HL-60 (cell line): Measurements from ENCODE around the gene CTIF.

Experiments
- DNase-seq, 2 experiments: peaks; one replicate each; pipeline ENCODE4 v3.0.0-alpha.2; 2010 to 2020; ENCODE audit warnings: low read depth in 1 of 2, low spot score in 1 of 2
- H3K27ac ChIP-seq: fragments of 250-450 bp; sonication (Bioruptor Pico); replicated peaks from 2 replicates; pipeline ENCODE4 v1.5.1; 2020; ENCODE audit warnings: mild to moderate bottlenecking, moderate library complexity
- H3K27me3 ChIP-seq: fragments of 250-450 bp; sonication (Bioruptor Pico); 2 replicates; pipeline ENCODE4 v1.5.1; 2021; ENCODE audit warnings: mild to moderate bottlenecking, moderate library complexity; ENCODE audit not compliant: insufficient read depth, poor library complexity, severe bottlenecking
- H3K4me3 ChIP-seq: replicated peaks from 2 replicates; pipeline ENCODE4 v1.5.1; 2011; ENCODE audit warnings: mild to moderate bottlenecking, control low read depth, low read length; ENCODE audit not compliant: insufficient read depth
- GABPA ChIP-seq: IDR thresholded peaks from 2 replicates; pipeline ENCODE4 v1.6.1; 2012; ENCODE audit warnings: low read depth
- POLR2AphosphoS5 ChIP-seq: IDR thresholded peaks from 2 replicates; pipeline ENCODE4 v1.6.1; 2012; ENCODE audit warnings: low read depth
- SPI1 ChIP-seq: IDR thresholded peaks from 2 replicates; pipeline ENCODE4 v1.6.1; 2012; ENCODE audit warnings: low read depth, mild to moderate bottlenecking, borderline replicate concordance
- TF ChIP-seq, protein P1 (sequence below): IDR thresholded peaks from one replicate; pipeline ENCODE4 v1.5.1; 2011; ENCODE audit warnings: low read length, control low read depth, inconsistent platforms; ENCODE audit not compliant: insufficient read depth
- TF ChIP-seq, protein P2 (sequence below): IDR thresholded peaks from 2 replicates; pipeline ENCODE4 v1.6.1; 2012; ENCODE audit warnings: low read depth; ENCODE audit not compliant: insufficient replicate concordance

The CTIF gene

GRCh38 chr18:48521723-48522122 is 17.1 kb upstream of the CTIF start:
- Histone ChIP-seq H3K4me3 (no peak overlapping the region), H3K27ac (no peak overlapping the region), H3K27me3 (peaks cover 3% of the 10 kb centered on the region)
- TF ChIP-seq, protein P1, sequence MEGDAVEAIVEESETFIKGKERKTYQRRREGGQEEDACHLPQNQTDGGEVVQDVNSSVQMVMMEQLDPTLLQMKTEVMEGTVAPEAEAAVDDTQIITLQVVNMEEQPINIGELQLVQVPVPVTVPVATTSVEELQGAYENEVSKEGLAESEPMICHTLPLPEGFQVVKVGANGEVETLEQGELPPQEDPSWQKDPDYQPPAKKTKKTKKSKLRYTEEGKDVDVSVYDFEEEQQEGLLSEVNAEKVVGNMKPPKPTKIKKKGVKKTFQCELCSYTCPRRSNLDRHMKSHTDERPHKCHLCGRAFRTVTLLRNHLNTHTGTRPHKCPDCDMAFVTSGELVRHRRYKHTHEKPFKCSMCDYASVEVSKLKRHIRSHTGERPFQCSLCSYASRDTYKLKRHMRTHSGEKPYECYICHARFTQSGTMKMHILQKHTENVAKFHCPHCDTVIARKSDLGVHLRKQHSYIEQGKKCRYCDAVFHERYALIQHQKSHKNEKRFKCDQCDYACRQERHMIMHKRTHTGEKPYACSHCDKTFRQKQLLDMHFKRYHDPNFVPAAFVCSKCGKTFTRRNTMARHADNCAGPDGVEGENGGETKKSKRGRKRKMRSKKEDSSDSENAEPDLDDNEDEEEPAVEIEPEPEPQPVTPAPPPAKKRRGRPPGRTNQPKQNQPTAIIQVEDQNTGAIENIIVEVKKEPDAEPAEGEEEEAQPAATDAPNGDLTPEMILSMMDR, result no peak
- TF ChIP-seq, protein P2, sequence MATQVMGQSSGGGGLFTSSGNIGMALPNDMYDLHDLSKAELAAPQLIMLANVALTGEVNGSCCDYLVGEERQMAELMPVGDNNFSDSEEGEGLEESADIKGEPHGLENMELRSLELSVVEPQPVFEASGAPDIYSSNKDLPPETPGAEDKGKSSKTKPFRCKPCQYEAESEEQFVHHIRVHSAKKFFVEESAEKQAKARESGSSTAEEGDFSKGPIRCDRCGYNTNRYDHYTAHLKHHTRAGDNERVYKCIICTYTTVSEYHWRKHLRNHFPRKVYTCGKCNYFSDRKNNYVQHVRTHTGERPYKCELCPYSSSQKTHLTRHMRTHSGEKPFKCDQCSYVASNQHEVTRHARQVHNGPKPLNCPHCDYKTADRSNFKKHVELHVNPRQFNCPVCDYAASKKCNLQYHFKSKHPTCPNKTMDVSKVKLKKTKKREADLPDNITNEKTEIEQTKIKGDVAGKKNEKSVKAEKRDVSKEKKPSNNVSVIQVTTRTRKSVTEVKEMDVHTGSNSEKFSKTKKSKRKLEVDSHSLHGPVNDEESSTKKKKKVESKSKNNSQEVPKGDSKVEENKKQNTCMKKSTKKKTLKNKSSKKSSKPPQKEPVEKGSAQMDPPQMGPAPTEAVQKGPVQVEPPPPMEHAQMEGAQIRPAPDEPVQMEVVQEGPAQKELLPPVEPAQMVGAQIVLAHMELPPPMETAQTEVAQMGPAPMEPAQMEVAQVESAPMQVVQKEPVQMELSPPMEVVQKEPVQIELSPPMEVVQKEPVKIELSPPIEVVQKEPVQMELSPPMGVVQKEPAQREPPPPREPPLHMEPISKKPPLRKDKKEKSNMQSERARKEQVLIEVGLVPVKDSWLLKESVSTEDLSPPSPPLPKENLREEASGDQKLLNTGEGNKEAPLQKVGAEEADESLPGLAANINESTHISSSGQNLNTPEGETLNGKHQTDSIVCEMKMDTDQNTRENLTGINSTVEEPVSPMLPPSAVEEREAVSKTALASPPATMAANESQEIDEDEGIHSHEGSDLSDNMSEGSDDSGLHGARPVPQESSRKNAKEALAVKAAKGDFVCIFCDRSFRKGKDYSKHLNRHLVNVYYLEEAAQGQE, result no peak
- TF ChIP-seq POLR2AphosphoS5 (no peak), GABPA (no peak), SPI1 (no peak)
- DNase-seq, result no peak

- Histone ChIP-seq H3K27me3 (no peaks in the 10 kb centered on the region), H3K4me3 (no peak overlapping the region), H3K27ac (no peak overlapping the region)
- TF ChIP-seq GABPA (no peak), POLR2AphosphoS5 (no peak), SPI1 (no peak)
- TF ChIP-seq, protein P2, result no peak
- TF ChIP-seq, protein P1, result no peak
- no peak for DNase-seq
Observed at GRCh38 chr18:48525671-48526070, 13.2 kb upstream of the CTIF start.

- DNase-seq, result no peak
- TF ChIP-seq GABPA (no peak), POLR2AphosphoS5 (no peak), SPI1 (no peak)
- TF ChIP-seq, protein P2, result peak; percentile 80
- TF ChIP-seq, protein P1, result no peak
- H3K4me3 ChIP-seq, result no peak overlapping the region
- H3K27me3 ChIP-seq, result no peaks in the 10 kb centered on the region
- H3K27ac ChIP-seq, result no peak overlapping the region
Observed at GRCh38 chr18:48527461-48527860, 11.4 kb upstream of the CTIF start.
